C4-2B (cell line): ENCODE results near the gene AAMDC.

ENCODE experiments used
- ZFX ChIP-seq: fragments of 450-650 bp; IDR thresholded peaks from 2 replicates; pipeline ENCODE4 v1.6.1; 2017
- TF ChIP-seq, protein P1 (sequence below): fragments of 450-650 bp; conservative IDR thresholded peaks from 2 replicates; pipeline ENCODE4 v1.5.1; 2017; ENCODE audit warnings: mild to moderate bottlenecking

DNA sequence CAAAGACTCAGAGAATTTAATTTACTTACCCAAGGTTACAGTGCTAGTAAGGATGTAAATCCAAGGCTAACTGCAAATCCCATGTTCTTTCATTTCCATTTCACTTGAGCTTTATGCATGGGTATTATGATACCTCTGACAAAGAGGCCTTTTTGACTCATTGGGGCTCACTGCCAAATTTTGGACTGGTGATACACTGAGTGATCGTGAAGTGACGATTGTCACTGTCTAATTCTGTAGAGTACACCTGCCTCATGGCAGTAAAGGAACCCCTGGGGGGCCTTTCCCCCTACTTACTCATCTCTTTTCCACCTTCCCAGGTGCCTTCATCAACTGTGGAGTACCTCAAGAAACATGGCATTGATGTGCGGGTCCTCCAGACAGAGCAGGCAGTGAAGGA, 50.9 kb downstream of the AAMDC start:
- TF ChIP-seq, protein P1, sequence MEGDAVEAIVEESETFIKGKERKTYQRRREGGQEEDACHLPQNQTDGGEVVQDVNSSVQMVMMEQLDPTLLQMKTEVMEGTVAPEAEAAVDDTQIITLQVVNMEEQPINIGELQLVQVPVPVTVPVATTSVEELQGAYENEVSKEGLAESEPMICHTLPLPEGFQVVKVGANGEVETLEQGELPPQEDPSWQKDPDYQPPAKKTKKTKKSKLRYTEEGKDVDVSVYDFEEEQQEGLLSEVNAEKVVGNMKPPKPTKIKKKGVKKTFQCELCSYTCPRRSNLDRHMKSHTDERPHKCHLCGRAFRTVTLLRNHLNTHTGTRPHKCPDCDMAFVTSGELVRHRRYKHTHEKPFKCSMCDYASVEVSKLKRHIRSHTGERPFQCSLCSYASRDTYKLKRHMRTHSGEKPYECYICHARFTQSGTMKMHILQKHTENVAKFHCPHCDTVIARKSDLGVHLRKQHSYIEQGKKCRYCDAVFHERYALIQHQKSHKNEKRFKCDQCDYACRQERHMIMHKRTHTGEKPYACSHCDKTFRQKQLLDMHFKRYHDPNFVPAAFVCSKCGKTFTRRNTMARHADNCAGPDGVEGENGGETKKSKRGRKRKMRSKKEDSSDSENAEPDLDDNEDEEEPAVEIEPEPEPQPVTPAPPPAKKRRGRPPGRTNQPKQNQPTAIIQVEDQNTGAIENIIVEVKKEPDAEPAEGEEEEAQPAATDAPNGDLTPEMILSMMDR = no peak
- TF ChIP-seq ZFX = no peak
